Prostate gland (tissue), 2 donors: Measurements from ENCODE around the gene ABTB2. TPM values are rescaled to one million over a fixed set of nuclear protein-coding genes. Genes with fewer than 3 reads are reported as not detected.

ENCODE experiments used
- DNase-seq: peaks from one replicate; pipeline ENCODE4 v3.0.0-alpha.2; 2019; ENCODE audit warnings: low spot score
- H3K27ac ChIP-seq, 2 donors: fragments of 200-600 bp; sonication (generic); 2 replicates each; pipeline ENCODE4 v1.5.1; 2017 to 2019
- H3K27me3 ChIP-seq: fragments of 200-600 bp; sonication (generic); replicated peaks from 2 replicates; pipeline ENCODE4 v1.5.1; 2019; ENCODE audit not compliant: insufficient read depth
- H3K36me3 ChIP-seq, 2 donors: fragments of 200-600 bp; sonication (generic); 1 replicate in 1 of 2; 2 replicates in 1 of 2; pipeline versions ENCODE4 v1.5.1 to v1.8.1; 2017 to 2019
- H3K4me1 ChIP-seq: fragments of 200-600 bp; sonication (generic); replicated peaks from 2 replicates; pipeline ENCODE4 v1.5.1; 2019
- H3K4me3 ChIP-seq, 2 donors: fragments of 200-600 bp; sonication (generic); 2 replicates each; pipeline ENCODE4 v1.5.1; 2017 to 2019
- H3K9me3 ChIP-seq: fragments of 200-600 bp; sonication (generic); 2 replicates; pipeline ENCODE4 v1.5.1; 2017
- CTCF ChIP-seq, 4 experiments: fragments of 200-600 bp in 2 of 4; fragments of 450-650 bp in 2 of 4; sonication (generic) in 2 of 4; IDR thresholded peaks; 1 replicate in 3 of 4; 2 replicates in 1 of 4; pipeline ENCODE4 v1.5.1; 2016 to 2019; ENCODE audit warnings: antibody characterized with exemption in 4 of 4, mild to moderate bottlenecking in 2 of 4, moderate library complexity in 2 of 4
- POLR2A ChIP-seq: fragments of 450-650 bp; IDR thresholded peaks from one replicate; pipeline ENCODE4 v1.6.1; 2016; ENCODE audit warnings: antibody characterized with exemption, mild to moderate bottlenecking
- POLR2AphosphoS5 ChIP-seq: sonication (generic); formaldehyde crosslinking; IDR thresholded peaks from one replicate; pipeline ENCODE4 v1.6.1; 2017; ENCODE audit warnings: antibody characterized with exemption
- WGBS: methylation state at CpG from one replicate; pipeline ENCODE4 v1.1.5; 2018; 5-methylcytosine and 5-hydroxymethylcytosine counted together
- intact Hi-C: fragments of 100-400 bp; cut with DNase I; formaldehyde crosslinking; loops from one replicate; pipeline ENCODE4 v1.14.2; 2022
- small RNA-seq, 2 donors: library from RNA; depleted of rRNA; stranded (forward); fragments of <200 nt; gene quantifications; one replicate each; pipeline ENCODE3, GENCODE V24; 2016
- total RNA-seq, 2 donors: library from RNA; depleted of rRNA; stranded (reverse); fragments of >200 nt; gene quantifications; one replicate each; pipeline ENCODE4 v1.1.0, GENCODE V29; 2016

Gene ABTB2
- total RNA-seq, 2 donors from 2014 or later = 3.0 to 13.7 TPM

DNA sequence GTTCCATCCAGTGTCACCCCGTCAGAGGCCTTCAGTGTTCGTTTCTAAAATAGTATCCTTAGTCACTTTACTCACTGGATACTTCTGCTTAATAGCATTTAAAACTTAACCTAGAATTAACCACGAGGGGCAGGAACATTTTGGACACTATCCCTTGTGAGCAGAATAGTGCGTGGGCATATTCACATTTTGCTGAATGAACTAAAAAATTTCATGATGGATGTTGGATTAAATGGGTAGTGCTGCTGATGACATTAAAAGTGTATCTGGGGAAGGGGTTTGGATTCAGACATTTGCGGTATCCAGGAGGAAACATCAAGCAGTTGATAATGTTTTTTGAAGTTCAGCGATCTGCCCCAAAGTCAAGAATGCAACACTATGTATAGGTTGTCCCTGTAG, 253.1 kb downstream of the ABTB2 start:
- TF ChIP-seq POLR2A (no peak), CTCF (IDR thresholded peaks at IDR 0.05) (no peak), POLR2AphosphoS5 (no peak)

More for the DNA sequence above, 253.1 kb downstream of the ABTB2 start:
- Histone ChIP-seq H3K9me3 (no peaks in the 10 kb centered on the region), H3K27ac (peak overlapping the region; percentile 91 to 94), H3K4me3 (peak overlapping the region; percentile 54 to 66), H3K27me3 (no peaks in the 10 kb centered on the region), H3K4me1 (peaks cover 4% of the 10 kb centered on the region), H3K36me3 (peaks cover 0 to 5% of the 10 kb centered on the region in 2 donors)
- 18% methylated on average over 6 of the region's 6 CpGs for WGBS
- intact Hi-C loops = loop anchor here (1.0 to 5.0 kb wide), 2 partner anchors 52 to 253 kb away; partner anchors contain the start of gene ABTB2
- DNase-seq = no peak

Small RNA genes within 50 kb of the gene (small RNA-seq; reads per million reads assigned to genes)
- gene AL035079.1 = 0 reads per million in 2 donors
- gene RF00019 = 0 reads per million in 2 donors

Other genes with a start within 250 kb of the ABTB2 start
- 100 to 1,000 TPM in 1 of 2 donors, 10 to 100 TPM in 1; 67.3 to 167 TPM for gene CAT, start 80.9 kb upstream of the ABTB2 start, total RNA-seq
- gene ELF5, start 155.8 kb upstream of the ABTB2 start, total RNA-seq = 1 to 10 TPM in 1 of 2 donors, under 1 TPM in 1; 0.18 to 2.7 TPM